Muscle layer of duodenum (tissue), 2 donors: ENCODE results near the gene MYO15A.

Experiments
- H3K27ac ChIP-seq: one replicate; pipeline ENCODE4 v1.7.0; 2013; ENCODE audit warnings: mild to moderate bottlenecking, low read length
- H3K27me3 ChIP-seq: one replicate; pipeline ENCODE4 v1.7.0; 2013; ENCODE audit warnings: low read depth, mild to moderate bottlenecking, control low read depth, low read length
- H3K36me3 ChIP-seq, 2 donors: one replicate each; pipeline ENCODE4 v1.7.0; 2013; ENCODE audit warnings: low read length in 2 of 2, control low read depth in 1 of 2, mild to moderate bottlenecking in 1 of 2; ENCODE audit not compliant: insufficient read depth in 2 of 2, control insufficient read depth in 1 of 2
- H3K4me1 ChIP-seq, 2 donors: one replicate each; pipeline ENCODE4 v1.7.0; 2013; ENCODE audit warnings: low read length in 2 of 2, mild to moderate bottlenecking in 2 of 2, control low read depth in 1 of 2, moderate library complexity in 1 of 2; ENCODE audit not compliant: insufficient read depth in 2 of 2, control insufficient read depth in 1 of 2
- H3K4me3 ChIP-seq, 2 donors: one replicate each; pipeline ENCODE4 v1.7.0; 2013; ENCODE audit warnings: low read length in 2 of 2, low read depth in 1 of 2, mild to moderate bottlenecking in 1 of 2
- H3K9me3 ChIP-seq, 2 donors: one replicate each; pipeline ENCODE4 v1.7.0; 2013; ENCODE audit warnings: low read length in 2 of 2, control low read depth in 1 of 2, mild to moderate bottlenecking in 1 of 2; ENCODE audit not compliant: control insufficient read depth in 1 of 2
- donor health status: healthy.

MYO15A gene

GRCh38 chr17:18108401-18109312 is at the start of gene MYO15A:
TSS of gene MYO15A (plus strand) at chr17:18108756. CDS start at chr17:18118801, 10,045 bp downstream.
- Histone ChIP-seq H3K4me3 (no peak within 1 kb of the TSS), H3K9me3 (no peaks in the 10 kb centered on the region), H3K36me3 (peaks cover 3 to 28% of the 10 kb centered on the region in 2 donors), H3K27me3 (no peaks in the 10 kb centered on the region), H3K27ac (no peak within 1 kb of the TSS), H3K4me1 (no peaks in the 10 kb centered on the region)

GRCh38 chr17:18059283-18059682 is 49.3 kb upstream of the MYO15A start:
- peaks cover 37 to 53% of the 10 kb centered on the region in 2 donors for H3K36me3 ChIP-seq
- H3K9me3 ChIP-seq, result no peaks in the 10 kb centered on the region
- H3K4me1 ChIP-seq, result no peaks in the 10 kb centered on the region
- no peak overlapping the region for H3K4me3 ChIP-seq
- H3K27ac ChIP-seq, result no peak overlapping the region
- H3K27me3 ChIP-seq, result no peaks in the 10 kb centered on the region

- H3K27ac ChIP-seq, result no peak overlapping the region
- H3K27me3 ChIP-seq, result no peaks in the 10 kb centered on the region
- no peaks in the 10 kb centered on the region for H3K9me3 ChIP-seq
- H3K4me1 ChIP-seq, result no peaks in the 10 kb centered on the region
- peaks cover 33 to 54% of the 10 kb centered on the region in 2 donors for H3K36me3 ChIP-seq
- H3K4me3 ChIP-seq, result no peak overlapping the region
Observed at GRCh38 chr17:18064053-18064452, 44.5 kb upstream of the MYO15A start.

GRCh38 chr17:18065546-18065945 is 43.0 kb upstream of the MYO15A start:
- H3K36me3 ChIP-seq, result peaks cover 28 to 47% of the 10 kb centered on the region in 2 donors
- no peaks in the 10 kb centered on the region for H3K27me3 ChIP-seq

GRCh38 chr17:18066866-18067265 is 41.7 kb upstream of the MYO15A start:
- H3K36me3 ChIP-seq, result peaks cover 18 to 43% of the 10 kb centered on the region in 2 donors
- no peaks in the 10 kb centered on the region for H3K9me3 ChIP-seq
- no peak overlapping the region for H3K27ac ChIP-seq
- H3K4me1 ChIP-seq, result no peaks in the 10 kb centered on the region
- H3K4me3 ChIP-seq, result no peak overlapping the region
- no peaks in the 10 kb centered on the region for H3K27me3 ChIP-seq

More at GRCh38 chr17:18065546-18065945, 43.0 kb upstream of the MYO15A start:
- no peak overlapping the region for H3K4me3 ChIP-seq
- H3K9me3 ChIP-seq, result no peaks in the 10 kb centered on the region
- H3K27ac ChIP-seq, result no peak overlapping the region
- no peaks in the 10 kb centered on the region for H3K4me1 ChIP-seq

GRCh38 chr17:18069101-18069500 is 39.5 kb upstream of the MYO15A start:
- Histone ChIP-seq H3K27me3 (no peaks in the 10 kb centered on the region), H3K4me3 (no peak overlapping the region), H3K36me3 (peaks cover 13 to 29% of the 10 kb centered on the region in 2 donors), H3K27ac (no peak overlapping the region), H3K4me1 (no peaks in the 10 kb centered on the region), H3K9me3 (no peaks in the 10 kb centered on the region)

- Histone ChIP-seq H3K4me1 (no peaks in the 10 kb centered on the region), H3K36me3 (peaks cover 0 to 14% of the 10 kb centered on the region in 2 donors), H3K4me3 (peak overlapping the region in 1 of 2 donors; percentile 23), H3K27me3 (no peaks in the 10 kb centered on the region), H3K9me3 (no peaks in the 10 kb centered on the region), H3K27ac (no peak overlapping the region)
Observed at GRCh38 chr17:18070861-18071340, 37.7 kb upstream of the MYO15A start.

- Histone ChIP-seq H3K27me3 (no peaks in the 10 kb centered on the region), H3K36me3 (peaks cover 0 to 6% of the 10 kb centered on the region in 2 donors), H3K9me3 (no peaks in the 10 kb centered on the region), H3K27ac (no peak overlapping the region), H3K4me3 (no peak overlapping the region), H3K4me1 (no peaks in the 10 kb centered on the region)
Observed at GRCh38 chr17:18071751-18072150, 36.8 kb upstream of the MYO15A start.

- Histone ChIP-seq H3K27me3 (no peaks in the 10 kb centered on the region), H3K4me1 (no peaks in the 10 kb centered on the region), H3K27ac (no peak overlapping the region), H3K4me3 (no peak overlapping the region), H3K36me3 (no peaks in the 10 kb centered on the region), H3K9me3 (no peaks in the 10 kb centered on the region)
Observed at GRCh38 chr17:18074566-18075272, 33.8 kb upstream of the MYO15A start.

- no peaks in the 10 kb centered on the region for H3K4me1 ChIP-seq
- H3K27ac ChIP-seq, result no peak overlapping the region
- H3K36me3 ChIP-seq, result no peaks in the 10 kb centered on the region
- no peaks in the 10 kb centered on the region for H3K27me3 ChIP-seq
- H3K9me3 ChIP-seq, result no peaks in the 10 kb centered on the region
- H3K4me3 ChIP-seq, result no peak overlapping the region
Observed at GRCh38 chr17:18076936-18077335, 31.6 kb upstream of the MYO15A start.

GRCh38 chr17:18079543-18079942 is 29.0 kb upstream of the MYO15A start:
- Histone ChIP-seq H3K27ac (no peak overlapping the region), H3K4me1 (no peaks in the 10 kb centered on the region), H3K27me3 (no peaks in the 10 kb centered on the region), H3K4me3 (no peak overlapping the region), H3K9me3 (no peaks in the 10 kb centered on the region), H3K36me3 (no peaks in the 10 kb centered on the region)
